ENCODE measurements around the gene SIPA1.

GRCh38 chr11:65699306-65699705 lies 61.4 kb downstream of the SIPA1 start:
- no peak for TF ChIP-seq CTCF (IDR thresholded peaks at IDR 0.05)
- no peak for TF ChIP-seq POLR2A (IDR thresholded peaks at IDR 0.05)

All from Peyer's patch (tissue), 4 donors.